Subcutaneous abdominal adipose tissue (tissue), 5 donors: Measurements from ENCODE around the gene AGFG2.

Source experiments
- H3K27ac ChIP-seq: one replicate; pipeline ENCODE4 v1.7.0; 2013; ENCODE audit warnings: low read depth, mild to moderate bottlenecking, inconsistent platforms, low read length, moderate library complexity
- H3K27me3 ChIP-seq, 5 donors: one replicate each; pipeline ENCODE4 v1.7.0; 2013; ENCODE audit warnings: low read length in 5 of 5, inconsistent platforms in 1 of 5; ENCODE audit not compliant: control insufficient read depth in 5 of 5, insufficient read depth in 4 of 5
- H3K36me3 ChIP-seq, 5 donors: one replicate each; pipeline ENCODE4 v1.7.0; 2013; ENCODE audit warnings: low read length in 5 of 5; ENCODE audit not compliant: control insufficient read depth in 5 of 5, insufficient read depth in 5 of 5
- H3K4me1 ChIP-seq, 5 donors: one replicate each; pipeline ENCODE4 v1.7.0; 2013; ENCODE audit warnings: low read length in 5 of 5, mild to moderate bottlenecking in 3 of 5, moderate library complexity in 1 of 5; ENCODE audit not compliant: control insufficient read depth in 5 of 5, insufficient read depth in 5 of 5
- H3K4me3 ChIP-seq, 5 donors: one replicate each; pipeline ENCODE4 v1.7.0; 2013; ENCODE audit warnings: low read length in 5 of 5, low read depth in 1 of 5
- H3K9ac ChIP-seq, 5 donors: one replicate each; pipeline ENCODE4 v1.7.0; 2013; ENCODE audit warnings: low read length in 5 of 5, mild to moderate bottlenecking in 4 of 5, moderate library complexity in 3 of 5
- H3K9me3 ChIP-seq, 5 donors: one replicate each; pipeline ENCODE4 v1.7.0; 2013; ENCODE audit warnings: low read length in 5 of 5; ENCODE audit not compliant: control insufficient read depth in 5 of 5
- donor health status: healthy.
- donor health status: healthy.
- donor health status: healthy.
- donor health status: healthy.
- donor health status: healthy.

The AGFG2 gene

DNA sequence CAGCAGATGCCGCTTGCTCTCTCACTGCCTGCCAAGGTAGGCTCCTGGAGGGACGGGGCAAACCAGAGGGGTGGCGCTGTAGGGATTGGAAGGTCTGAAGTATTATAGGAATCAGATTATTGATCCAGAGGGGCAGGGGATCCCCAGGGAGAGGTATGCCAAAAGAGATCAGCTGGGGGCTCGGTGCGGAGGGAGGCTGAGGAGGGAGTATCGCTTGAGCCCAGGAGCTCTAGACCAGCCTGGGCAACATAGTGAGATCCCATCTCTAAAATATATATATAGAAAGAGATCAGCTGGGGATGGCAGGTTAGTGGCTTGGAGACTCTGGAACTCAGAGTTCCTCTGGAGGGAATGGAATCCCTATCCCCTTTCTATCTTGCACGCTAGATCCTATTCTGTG lies 56.2 kb downstream of the AGFG2 start:
- H3K9ac ChIP-seq, result no peak overlapping the region
- no peak overlapping the region for H3K27ac ChIP-seq
- H3K4me3 ChIP-seq, result no peak overlapping the region
- H3K4me1 ChIP-seq, result peaks cover 0 to 10% (median 3%) of the 10 kb centered on the region in 5 donors
- H3K27me3 ChIP-seq, result peaks cover 0 to 14% (median 3%) of the 10 kb centered on the region in 5 donors
- no peaks in the 10 kb centered on the region for H3K36me3 ChIP-seq
- no peaks in the 10 kb centered on the region for H3K9me3 ChIP-seq

DNA sequence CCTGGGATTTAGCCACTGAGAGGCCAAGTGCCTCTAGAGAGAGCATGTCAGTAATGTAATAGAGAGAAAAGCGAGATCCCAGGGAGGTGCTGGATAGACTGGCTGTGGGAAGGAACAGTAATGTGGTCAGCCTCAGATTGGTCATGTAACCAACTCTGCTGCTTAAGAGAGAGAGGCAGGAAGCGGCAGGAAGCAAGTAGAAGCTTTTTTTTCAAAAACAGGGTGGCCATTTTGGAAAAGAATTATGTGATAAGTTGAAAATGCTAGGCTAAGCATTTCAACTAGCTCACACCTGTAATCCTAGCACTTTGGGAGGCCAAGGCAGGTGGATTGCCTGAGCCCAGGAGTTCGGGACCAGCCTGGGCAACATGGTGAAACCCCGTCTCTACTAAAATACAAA lies 59.4 kb downstream of the AGFG2 start:
- no peak overlapping the region for H3K9ac ChIP-seq

DNA sequence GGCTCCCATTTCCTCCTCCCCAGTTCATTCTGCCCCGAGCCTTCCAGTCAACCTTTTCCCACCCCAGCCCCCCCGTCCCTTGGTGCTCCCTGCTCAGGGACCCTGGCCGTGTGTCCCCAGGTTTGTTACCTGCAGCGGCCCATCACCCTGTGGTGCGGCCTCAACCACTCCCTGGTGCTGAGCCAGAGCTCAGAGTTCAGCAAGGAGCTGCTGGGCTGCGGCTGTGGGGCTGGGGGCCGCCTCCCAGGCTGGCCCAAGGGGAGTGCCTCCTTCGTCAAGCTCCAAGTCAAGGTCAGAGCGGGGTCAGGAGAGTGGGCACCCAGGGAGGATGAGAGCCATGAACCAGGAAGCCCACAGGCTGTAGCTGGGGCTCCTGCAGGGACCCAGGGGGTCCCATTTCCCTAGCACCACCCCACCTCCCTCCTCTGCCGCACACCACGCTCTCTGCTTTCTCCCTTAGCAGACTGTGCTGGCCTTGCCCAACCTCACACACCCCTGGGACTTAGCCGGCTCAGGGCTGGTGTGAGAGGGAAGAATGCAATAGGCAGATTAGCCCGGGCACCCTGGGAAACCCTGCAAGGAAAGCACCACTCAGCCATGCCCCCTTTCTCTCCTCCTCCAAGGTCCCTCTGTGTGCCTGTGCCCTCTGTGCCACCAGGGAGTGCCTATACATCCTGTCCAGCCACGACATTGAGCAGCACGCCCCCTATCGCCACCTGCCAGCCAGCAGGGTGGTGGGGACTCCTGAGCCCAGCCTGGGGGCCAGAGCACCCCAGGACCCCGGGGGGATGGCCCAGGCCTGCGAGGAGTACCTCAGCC lies 61.1 kb downstream of the AGFG2 start:
- Histone ChIP-seq H3K9ac (no peak overlapping the region), H3K27ac (no peak overlapping the region), H3K4me1 (peaks cover 0 to 36% (median 32%) of the 10 kb centered on the region in 5 donors), H3K4me3 (peak overlapping the region in 1 of 5 donors; percentile 13), H3K36me3 (no peaks in the 10 kb centered on the region), H3K27me3 (peaks cover 0 to 5% (median 0%) of the 10 kb centered on the region in 5 donors), H3K9me3 (no peaks in the 10 kb centered on the region)

More for the DNA sequence above, 59.4 kb downstream of the AGFG2 start:
- Histone ChIP-seq H3K36me3 (no peaks in the 10 kb centered on the region), H3K27ac (no peak overlapping the region), H3K27me3 (peaks cover 0 to 8% (median 0%) of the 10 kb centered on the region in 5 donors), H3K4me1 (peaks cover 0 to 21% (median 18%) of the 10 kb centered on the region in 5 donors), H3K9me3 (no peaks in the 10 kb centered on the region), H3K4me3 (no peak overlapping the region)

DNA sequence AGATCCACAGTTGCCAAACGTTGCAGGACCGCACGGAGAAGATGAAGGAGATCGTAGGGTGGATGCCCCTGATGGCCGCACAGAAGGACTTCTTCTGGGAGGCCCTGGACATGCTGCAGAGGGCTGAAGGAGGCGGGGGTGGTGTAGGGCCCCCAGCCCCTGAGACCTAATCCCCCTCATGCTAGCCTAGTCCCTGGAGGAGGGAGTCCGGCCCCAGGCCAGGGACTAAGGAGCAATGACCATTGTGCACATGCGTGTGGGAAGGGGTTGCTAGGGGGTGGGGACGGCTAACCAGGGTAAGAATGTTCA lies 61.7 kb downstream of the AGFG2 start:
- H3K36me3 ChIP-seq, result no peaks in the 10 kb centered on the region
- H3K27me3 ChIP-seq, result peaks cover 0 to 5% (median 0%) of the 10 kb centered on the region in 5 donors
- no peak overlapping the region for H3K4me3 ChIP-seq
- H3K4me1 ChIP-seq, result peaks cover 0 to 41% (median 35%) of the 10 kb centered on the region in 5 donors
- no peaks in the 10 kb centered on the region for H3K9me3 ChIP-seq
- H3K9ac ChIP-seq, result no peak overlapping the region
- H3K27ac ChIP-seq, result no peak overlapping the region

DNA sequence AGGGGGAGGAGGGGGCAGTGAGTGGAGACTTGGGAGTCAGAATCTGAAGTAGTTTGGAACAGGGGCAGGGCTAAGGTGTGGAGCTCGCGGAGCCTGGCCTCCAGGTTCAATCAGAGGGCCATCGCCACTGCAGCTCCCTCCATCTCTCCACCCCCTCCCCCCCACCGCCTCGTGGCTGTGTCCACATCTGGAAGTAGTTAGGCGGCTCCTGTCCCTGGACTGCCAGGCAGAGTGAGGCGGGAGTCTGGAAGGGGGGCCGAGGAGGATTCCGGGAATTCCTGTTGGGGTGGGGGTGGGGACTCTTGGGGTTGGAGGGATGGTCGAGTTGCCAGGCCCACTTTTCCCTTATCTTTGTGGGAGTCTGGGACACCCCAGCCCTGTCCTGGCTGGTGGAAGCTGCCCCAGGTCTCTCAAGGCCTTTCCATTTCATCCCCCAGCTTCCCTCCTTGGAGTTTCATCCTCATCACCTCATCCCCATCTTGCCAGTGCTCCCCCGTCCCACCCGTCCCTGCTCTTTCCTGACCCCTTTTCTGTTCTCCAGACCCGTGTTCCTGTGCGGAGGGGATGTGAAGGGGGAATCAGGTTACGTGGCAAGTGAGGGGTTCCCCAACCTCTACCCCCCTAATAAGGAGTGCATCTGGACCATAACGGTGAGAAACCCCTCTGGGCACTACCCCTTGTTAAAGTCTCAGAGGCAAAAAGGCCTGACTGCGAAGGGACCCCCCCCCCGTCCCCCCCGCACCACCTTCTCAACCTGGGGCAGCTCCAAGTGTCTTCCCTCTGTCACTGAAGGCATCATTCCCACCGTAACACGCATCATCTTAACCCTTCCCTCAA lies 64.1 kb downstream of the AGFG2 start:
- H3K9ac ChIP-seq, result peak overlapping the region in 1 of 5 donors; percentile 47
- peak overlapping the region; percentile 45 to 67 (median 63) for H3K4me3 ChIP-seq
- peak overlapping the region; percentile 54 for H3K27ac ChIP-seq
- peaks cover 0 to 42% (median 36%) of the 10 kb centered on the region in 5 donors for H3K4me1 ChIP-seq
- no peaks in the 10 kb centered on the region for H3K9me3 ChIP-seq
- H3K36me3 ChIP-seq, result peaks cover 0 to 8% (median 0%) of the 10 kb centered on the region in 5 donors
- H3K27me3 ChIP-seq, result peaks cover 0 to 5% (median 0%) of the 10 kb centered on the region in 5 donors

DNA sequence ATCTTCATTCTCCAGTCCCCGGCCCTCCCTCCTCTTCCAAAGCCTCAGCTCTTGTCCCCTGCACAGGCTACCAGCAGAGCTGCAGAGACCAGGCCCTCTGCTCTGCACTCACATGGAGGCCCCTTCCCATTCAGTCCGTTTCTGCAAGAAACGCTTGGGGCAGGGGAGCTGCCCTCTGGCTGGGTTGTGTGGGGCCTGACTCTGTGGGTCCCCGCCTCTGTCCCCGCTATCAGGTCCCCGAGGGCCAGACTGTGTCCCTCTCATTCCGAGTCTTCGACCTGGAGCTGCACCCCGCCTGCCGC lies 64.7 kb downstream of the AGFG2 start:
- H3K4me3 ChIP-seq, result peak overlapping the region; percentile 45 to 67 (median 63)
- peak overlapping the region; percentile 54 for H3K27ac ChIP-seq
- peaks cover 0 to 5% (median 0%) of the 10 kb centered on the region in 5 donors for H3K27me3 ChIP-seq
- no peaks in the 10 kb centered on the region for H3K9me3 ChIP-seq
- H3K36me3 ChIP-seq, result peaks cover 0 to 8% (median 0%) of the 10 kb centered on the region in 5 donors
- H3K4me1 ChIP-seq, result peaks cover 0 to 42% (median 36%) of the 10 kb centered on the region in 5 donors
- H3K9ac ChIP-seq, result peak overlapping the region in 1 of 5 donors; percentile 37

DNA sequence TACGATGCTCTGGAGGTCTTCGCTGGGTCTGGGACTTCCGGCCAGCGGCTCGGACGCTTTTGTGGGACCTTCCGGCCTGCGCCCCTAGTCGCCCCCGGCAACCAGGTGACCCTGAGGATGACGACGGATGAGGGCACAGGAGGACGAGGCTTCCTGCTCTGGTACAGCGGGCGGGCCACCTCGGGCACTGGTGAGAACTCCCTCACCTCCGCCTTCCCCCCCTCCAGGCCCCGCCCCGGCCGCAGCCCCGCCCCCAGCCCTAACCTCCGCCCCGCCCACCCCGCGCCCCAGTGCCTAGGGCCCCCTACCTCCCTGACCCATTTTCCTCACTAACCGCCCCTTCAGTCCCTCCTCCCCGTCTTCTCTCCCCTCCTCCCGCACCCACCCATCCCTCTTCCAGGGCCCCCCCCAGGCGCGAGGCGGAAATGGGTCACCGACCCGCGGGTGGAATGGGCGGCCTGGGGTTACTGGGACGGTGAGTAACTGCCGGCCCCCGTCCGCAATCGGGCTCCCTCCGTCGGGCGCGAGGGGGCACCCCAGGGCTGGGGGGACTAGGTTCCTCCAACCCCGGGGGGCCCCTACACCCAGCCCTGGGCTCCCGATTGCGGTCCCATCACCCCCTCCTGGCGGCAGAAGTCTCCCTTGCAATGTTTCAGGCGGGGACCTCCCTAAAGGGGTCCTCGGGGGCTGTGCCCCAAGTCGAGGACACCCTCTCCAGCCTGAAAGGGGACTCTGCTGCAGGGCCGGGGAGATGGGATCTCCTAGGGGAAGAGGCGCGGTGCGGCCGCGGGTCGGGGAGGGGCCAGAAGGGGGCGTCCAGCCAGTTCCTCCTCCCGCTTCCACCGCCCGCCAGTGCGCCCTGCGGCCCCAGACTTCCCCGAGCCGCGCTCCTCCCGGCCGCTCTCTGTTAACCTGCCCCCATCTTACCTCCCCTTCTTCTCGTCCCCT lies 65.3 kb downstream of the AGFG2 start:
- H3K36me3 ChIP-seq, result peaks cover 0 to 8% (median 0%) of the 10 kb centered on the region in 5 donors
- H3K4me3 ChIP-seq, result peak overlapping the region in 4 of 5 donors; percentile 65 to 72 (median 67)
- H3K9me3 ChIP-seq, result no peaks in the 10 kb centered on the region
- peak overlapping the region in 4 of 5 donors; percentile 41 to 59 (median 53) for H3K9ac ChIP-seq
- H3K27me3 ChIP-seq, result peaks cover 0 to 5% (median 0%) of the 10 kb centered on the region in 5 donors
- H3K4me1 ChIP-seq, result peaks cover 0 to 42% (median 36%) of the 10 kb centered on the region in 5 donors
- peak overlapping the region; percentile 54 for H3K27ac ChIP-seq

DNA sequence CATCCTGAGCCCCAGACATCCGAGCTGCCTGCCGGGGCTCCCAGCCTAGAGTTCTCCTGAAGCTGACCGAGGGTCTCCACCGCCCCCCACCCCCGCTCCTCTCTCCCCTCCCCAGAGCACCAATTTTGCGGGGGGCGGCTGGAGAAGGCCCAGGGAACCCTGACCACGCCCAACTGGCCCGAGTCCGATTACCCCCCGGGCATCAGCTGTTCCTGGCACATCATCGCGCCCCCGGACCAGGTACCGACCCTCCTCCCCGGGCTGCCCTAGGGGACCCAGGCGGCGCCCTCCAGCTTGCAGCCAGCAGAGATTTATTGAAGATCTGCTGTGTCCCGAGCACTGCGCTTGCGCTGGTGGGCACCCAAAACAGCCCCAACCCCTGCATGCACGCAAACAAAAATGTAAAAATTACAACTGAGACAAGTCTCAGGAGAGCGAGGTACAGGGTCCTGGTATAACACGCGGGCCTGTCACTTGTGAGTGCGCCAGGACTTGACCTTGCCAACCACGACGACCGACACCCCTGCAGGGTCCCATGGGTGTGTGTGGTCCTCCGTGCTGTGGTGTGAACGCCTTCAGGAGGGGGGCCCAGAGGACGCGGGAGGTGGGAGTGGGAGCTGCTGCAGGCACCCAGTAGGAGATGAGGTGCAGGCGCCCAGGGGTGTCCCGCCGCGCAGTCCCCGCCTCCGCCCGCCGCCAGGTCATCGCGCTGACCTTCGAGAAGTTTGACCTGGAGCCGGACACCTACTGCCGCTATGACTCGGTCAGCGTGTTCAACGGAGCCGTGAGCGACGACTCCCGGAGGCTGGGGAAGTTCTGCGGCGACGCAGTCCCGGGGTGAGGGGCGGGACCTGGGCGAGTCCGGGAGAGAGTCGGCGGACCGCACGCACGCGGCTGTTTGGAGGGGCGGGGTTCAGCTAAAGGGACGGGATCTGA lies 66.2 kb downstream of the AGFG2 start:
- Histone ChIP-seq H3K4me1 (peaks cover 0 to 38% (median 31%) of the 10 kb centered on the region in 5 donors), H3K9ac (peak overlapping the region in 2 of 5 donors; percentile 58 to 59)

More for the DNA sequence above, 66.2 kb downstream of the AGFG2 start:
- peak overlapping the region in 4 of 5 donors; percentile 65 to 72 (median 67) for H3K4me3 ChIP-seq
- no peak overlapping the region for H3K27ac ChIP-seq
- peaks cover 0 to 8% (median 0%) of the 10 kb centered on the region in 5 donors for H3K36me3 ChIP-seq
- H3K27me3 ChIP-seq, result peaks cover 0 to 5% (median 0%) of the 10 kb centered on the region in 5 donors
- H3K9me3 ChIP-seq, result no peaks in the 10 kb centered on the region
